Glutamatergic neuron (in vitro differentiated cells): ENCODE data around the gene MRPS18A. TPM values are rescaled to one million over a fixed set of nuclear protein-coding genes. Genes with fewer than 3 reads are reported as not detected.
A peak's percentile ranks its signal among the peaks of the same experiment; 100 is the strongest.

Source experiments
- DNase-seq: peaks from one replicate; pipeline ENCODE4 v3.0.0; 2022
- H3K27ac Mint-ChIP-seq: one replicate; pipeline ENCODE4 v1.8.0; 2020; ENCODE audit warnings: mild to moderate bottlenecking, mixed read lengths, inconsistent platforms; ENCODE audit not compliant: unreplicated experiment
- H3K27me3 Mint-ChIP-seq: one replicate; pipeline ENCODE4 v1.8.0; 2020; ENCODE audit warnings: mild to moderate bottlenecking, moderate library complexity, mixed read lengths, inconsistent platforms; ENCODE audit not compliant: unreplicated experiment
- H3K36me3 Mint-ChIP-seq: one replicate; pipeline ENCODE4 v1.8.0; 2020; ENCODE audit warnings: mild to moderate bottlenecking, mixed read lengths, inconsistent platforms; ENCODE audit not compliant: unreplicated experiment
- H3K4me1 Mint-ChIP-seq: one replicate; pipeline ENCODE4 v1.8.0; 2020; ENCODE audit warnings: mild to moderate bottlenecking, low read depth, mixed read lengths, inconsistent platforms; ENCODE audit not compliant: unreplicated experiment
- H3K4me3 Mint-ChIP-seq: one replicate; pipeline ENCODE4 v1.8.0; 2020; ENCODE audit warnings: mild to moderate bottlenecking, mixed read lengths, inconsistent platforms; ENCODE audit not compliant: unreplicated experiment
- H3K9me3 Mint-ChIP-seq: one replicate; pipeline ENCODE4 v1.8.0; 2020; ENCODE audit warnings: mild to moderate bottlenecking, moderate library complexity, mixed read lengths, inconsistent platforms; ENCODE audit not compliant: unreplicated experiment
- CTCF ChIP-seq: fragments of 200-600 bp; sonication (generic); IDR thresholded peaks from one replicate; pipeline ENCODE4 v1.5.0; 2021; ENCODE audit not compliant: partially characterized antibody, unreplicated experiment
- total RNA-seq: library from RNA; stranded (reverse); fragmentation: NEBNext Ultra II Directional; extraction: Animal tissue kit (Norgen Biotek cat#: 25700); gene quantifications from one replicate; pipeline ENCODE4 v1.2.1, GENCODE V29; 2021; ENCODE audit not compliant: unreplicated experiment

The MRPS18A gene
- total RNA-seq, 1 donor from 2014 or later, result 27.7 TPM

DNA sequence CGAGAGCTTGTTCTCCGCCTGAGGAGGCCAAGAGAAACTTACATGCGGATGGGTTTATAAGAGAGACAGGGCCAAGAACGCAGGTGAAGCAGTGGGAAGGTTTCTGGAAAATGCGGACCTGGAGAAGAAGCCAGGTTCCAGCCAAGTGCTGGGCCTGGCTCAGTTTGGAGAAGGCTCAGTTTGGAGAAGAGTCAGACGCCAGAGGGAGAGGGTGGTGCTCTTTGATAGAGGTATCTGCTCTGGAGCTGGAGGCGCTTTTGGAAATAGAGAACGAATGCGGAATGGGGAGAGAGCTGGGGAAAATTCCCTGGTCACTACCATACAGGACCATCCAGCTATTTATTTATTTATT lies 42.0 kb downstream of the MRPS18A start:
- Mint-ChIP-seq H3K4me3 (peak overlapping the region; percentile 79), H3K27ac (no peak overlapping the region), H3K9me3 (peaks cover 11% of the 10 kb centered on the region), H3K36me3 (no peaks in the 10 kb centered on the region), H3K27me3 (peaks cover 5% of the 10 kb centered on the region), H3K4me1 (no peaks in the 10 kb centered on the region)
- no peak for DNase-seq
- no peak for TF ChIP-seq CTCF

DNA sequence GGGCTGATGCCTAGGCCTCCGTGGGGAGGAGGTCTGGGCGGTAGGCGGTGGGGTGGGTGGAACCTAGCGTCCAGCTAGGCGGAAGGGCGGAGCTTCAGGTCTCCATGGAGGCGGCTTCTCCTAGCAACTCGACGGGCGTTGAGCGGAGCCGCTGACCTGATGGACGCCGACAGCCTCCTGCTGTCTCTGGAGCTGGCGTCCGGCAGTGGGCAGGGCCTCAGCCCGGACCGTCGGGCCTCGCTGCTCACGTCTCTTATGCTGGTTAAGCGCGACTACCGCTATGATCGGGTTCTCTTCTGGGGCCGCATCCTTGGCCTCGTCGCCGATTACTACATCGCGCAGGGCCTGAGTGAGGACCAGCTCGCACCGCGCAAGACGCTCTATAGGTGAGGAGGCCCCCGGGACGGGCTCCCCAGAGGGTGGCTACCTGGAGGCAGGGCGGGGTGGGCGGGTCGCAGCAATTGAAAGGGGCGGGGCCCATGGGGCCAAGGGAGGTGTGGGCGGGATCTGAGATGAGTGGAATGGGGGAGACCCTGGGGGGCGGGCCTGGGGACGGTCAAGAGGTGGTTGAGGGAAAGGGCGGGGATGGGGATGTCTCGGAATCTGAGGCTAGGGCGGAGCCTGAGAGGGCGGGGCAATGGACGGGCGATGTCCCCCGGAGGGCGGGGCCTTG lies 42.5 kb downstream of the MRPS18A start, which contains the start of gene RSPH9:
Gene RSPH9, plus strand, starts transcription at position 97 of the 673 bp plus-strand sequence. Its CDS starts 63 bp downstream, at position 160.
- no peaks in the 10 kb centered on the region for H3K4me1 Mint-ChIP-seq
- DNase-seq, result peak; percentile 85
- H3K36me3 Mint-ChIP-seq, result no peaks in the 10 kb centered on the region
- no peak for TF ChIP-seq CTCF
- peaks cover 11% of the 10 kb centered on the region for H3K9me3 Mint-ChIP-seq
- H3K27ac Mint-ChIP-seq, result peak within 1 kb of the TSS; percentile 39
- peaks cover 3% of the 10 kb centered on the region for H3K27me3 Mint-ChIP-seq
- H3K4me3 Mint-ChIP-seq, result peak within 1 kb of the TSS; percentile 79

DNA sequence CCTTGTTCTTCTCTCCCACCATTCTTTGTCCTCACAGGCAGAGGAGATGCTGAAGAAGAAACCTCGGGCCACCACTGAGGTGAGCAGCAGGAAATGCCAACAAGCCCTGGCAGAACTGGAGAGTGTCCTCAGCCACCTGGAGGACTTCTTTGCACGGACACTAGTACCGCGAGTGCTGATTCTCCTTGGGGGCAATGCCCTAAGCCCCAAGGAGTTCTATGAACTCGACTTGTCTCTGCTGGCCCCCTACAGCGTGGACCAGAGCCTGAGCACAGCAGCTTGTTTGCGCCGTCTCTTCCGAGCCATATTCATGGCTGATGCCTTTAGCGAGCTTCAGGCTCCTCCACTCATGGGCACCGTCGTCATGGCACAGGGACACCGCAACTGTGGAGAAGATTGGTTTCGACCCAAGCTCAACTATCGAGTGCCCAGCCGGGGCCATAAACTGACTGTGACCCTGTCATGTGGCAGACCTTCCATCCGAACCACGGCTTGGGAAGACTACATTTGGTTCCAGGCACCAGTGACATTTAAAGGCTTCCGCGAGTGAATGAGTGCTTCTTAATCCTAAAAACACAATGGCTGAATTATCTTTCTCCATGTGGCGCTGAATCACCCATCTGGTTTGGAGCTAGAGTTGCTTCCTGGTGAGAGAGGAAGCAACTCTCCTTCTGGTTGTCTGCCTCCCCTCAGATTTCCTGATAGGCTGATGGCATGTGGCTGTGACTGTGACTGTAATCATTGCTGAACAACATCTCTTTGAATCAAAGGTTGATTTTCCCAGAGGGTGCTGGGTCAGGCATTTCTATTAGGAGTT lies 47.4 kb downstream of the MRPS18A start:
- no peak overlapping the region for H3K4me3 Mint-ChIP-seq
- H3K36me3 Mint-ChIP-seq, result peaks cover 5% of the 10 kb centered on the region
- H3K4me1 Mint-ChIP-seq, result peaks cover 7% of the 10 kb centered on the region
- no peak for TF ChIP-seq CTCF
- no peak overlapping the region for H3K27ac Mint-ChIP-seq
- peaks cover 2% of the 10 kb centered on the region for H3K27me3 Mint-ChIP-seq
- H3K9me3 Mint-ChIP-seq, result peaks cover 3% of the 10 kb centered on the region
- no peak for DNase-seq

- H3K9me3 Mint-ChIP-seq, result peaks cover 6% of the 10 kb centered on the region
- H3K36me3 Mint-ChIP-seq, result peaks cover 5% of the 10 kb centered on the region
- H3K4me1 Mint-ChIP-seq, result peaks cover 7% of the 10 kb centered on the region
- peak overlapping the region; percentile 97 for H3K4me3 Mint-ChIP-seq
- no peak for TF ChIP-seq CTCF
- peak overlapping the region; percentile 97 for H3K27ac Mint-ChIP-seq
- DNase-seq, result no peak
- H3K27me3 Mint-ChIP-seq, result peaks cover 2% of the 10 kb centered on the region
These were observed 51.3 kb downstream of the MRPS18A start for GRCh38 chr6:43636308-43636659.
